Coronary artery (tissue), 2 donors: ENCODE measurements around the gene DOCK9.

Source experiments
- DNase-seq: peaks from one replicate; pipeline ENCODE4 v3.0.0-alpha.2; 2017; ENCODE audit warnings: low spot score
- H3K27ac ChIP-seq, 2 donors: fragments of 200-600 bp; sonication (generic); one replicate each; pipeline ENCODE4 v1.5.1; 2016 to 2019
- H3K4me3 ChIP-seq: fragments of 200-600 bp; sonication (generic); 2 replicates; pipeline ENCODE4 v1.5.1; 2016; ENCODE audit warnings: mild to moderate bottlenecking, moderate library complexity
- CTCF ChIP-seq: fragments of 200-600 bp; sonication (generic); IDR thresholded peaks from one replicate; pipeline ENCODE4 v1.5.1; 2019; ENCODE audit warnings: antibody characterized with exemption

Gene DOCK9

GRCh38 chr13:98921786-98922185 lies 56.1 kb downstream of the DOCK9 start:
- TF ChIP-seq CTCF = no peak
- Histone ChIP-seq H3K4me3 (no peak overlapping the region), H3K27ac (no peak overlapping the region)
- no peak for DNase-seq

GRCh38 chr13:98921015-98921580 lies 56.8 kb downstream of the DOCK9 start:
- DNase-seq = no peak
- TF ChIP-seq CTCF = no peak
- Histone ChIP-seq H3K4me3 (no peak overlapping the region), H3K27ac (no peak overlapping the region)

GRCh38 chr13:98919566-98919965 lies 58.3 kb downstream of the DOCK9 start:
- TF ChIP-seq CTCF = no peak
- DNase-seq = no peak
- no peak overlapping the region for H3K27ac ChIP-seq
- H3K4me3 ChIP-seq = no peak overlapping the region

- Histone ChIP-seq H3K4me3 (no peak overlapping the region), H3K27ac (no peak overlapping the region)
- DNase-seq = no peak
- TF ChIP-seq CTCF = no peak
These were observed 59.1 kb downstream of the DOCK9 start for GRCh38 chr13:98918771-98919170.

- Histone ChIP-seq H3K4me3 (no peak overlapping the region), H3K27ac (no peak overlapping the region)
- no peak for TF ChIP-seq CTCF
- no peak for DNase-seq
These were observed 60.7 kb downstream of the DOCK9 start for GRCh38 chr13:98917116-98917515.

- H3K27ac ChIP-seq = no peak overlapping the region
These were observed 61.5 kb downstream of the DOCK9 start for GRCh38 chr13:98916403-98916802.

More at GRCh38 chr13:98916403-98916802, 61.5 kb downstream of the DOCK9 start:
- no peak for TF ChIP-seq CTCF
- no peak overlapping the region for H3K4me3 ChIP-seq
- no peak for DNase-seq
